ENCODE results near the gene RIOX2.

Gene RIOX2

DNA sequence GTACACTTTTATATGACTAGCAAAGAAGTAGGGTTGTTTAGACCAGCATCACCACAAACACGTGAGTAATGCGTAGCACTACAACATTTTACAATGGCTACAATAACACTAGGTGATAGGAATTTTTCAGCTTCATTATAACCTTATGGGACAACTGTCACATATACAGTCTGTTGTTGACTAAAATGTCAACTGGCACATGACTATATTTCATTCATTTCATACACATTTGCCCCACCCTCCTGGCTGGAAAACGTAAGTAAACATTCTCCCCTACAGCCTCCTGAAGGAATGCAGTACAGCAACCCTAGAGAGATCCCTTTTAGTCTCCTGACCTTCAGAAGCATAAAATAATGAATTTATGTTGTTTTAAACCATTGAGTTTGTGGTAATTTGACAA, 16.2 kb downstream of the RIOX2 start:
- Histone ChIP-seq H3K36me3 (ENCODE audit: insufficient read depth, low read length) (peaks cover 30% of the 10 kb centered on the region; the same call in 1 of the 2 replicates), H2AFZ (ENCODE audit: low read length) (no peak overlapping the region), H3K9me3 (ENCODE audit: insufficient read depth, low read depth, low read length) (no peaks in the 10 kb centered on the region), H3K27me3 (ENCODE audit: insufficient read depth, low read length, poor library complexity, severe bottlenecking) (no peaks in the 10 kb centered on the region), H4K20me1 (ENCODE audit: insufficient read depth, low read length, poor library complexity, severe bottlenecking) (no peaks in the 10 kb centered on the region), H3F3A (ENCODE audit: low read depth) (no peaks in the 10 kb centered on the region), H3K9me2 (replicated peaks; ENCODE audit: low read depth, low read length) (no peaks in the 10 kb centered on the region), H3K4me3 (ENCODE audit: low read length, poor library complexity, severe bottlenecking) (no peak overlapping the region), H3K4me1 (ENCODE audit: insufficient read depth, low read length, poor library complexity, severe bottlenecking) (peaks cover 12% of the 10 kb centered on the region), H3K9ac (ENCODE audit: low read depth, low read length, poor library complexity, severe bottlenecking) (no peak overlapping the region), H3K79me2 (ENCODE audit: insufficient read depth, low read length) (no peaks in the 10 kb centered on the region), H3K4me2 (ENCODE audit: low read depth, low read length, poor library complexity, severe bottlenecking) (no peak overlapping the region)
- TF ChIP-seq EZH2phosphoT487 (IDR thresholded peaks at IDR 0.05; ENCODE audit: borderline replicate concordance) = no peak
- TF ChIP-seq, protein P1, sequence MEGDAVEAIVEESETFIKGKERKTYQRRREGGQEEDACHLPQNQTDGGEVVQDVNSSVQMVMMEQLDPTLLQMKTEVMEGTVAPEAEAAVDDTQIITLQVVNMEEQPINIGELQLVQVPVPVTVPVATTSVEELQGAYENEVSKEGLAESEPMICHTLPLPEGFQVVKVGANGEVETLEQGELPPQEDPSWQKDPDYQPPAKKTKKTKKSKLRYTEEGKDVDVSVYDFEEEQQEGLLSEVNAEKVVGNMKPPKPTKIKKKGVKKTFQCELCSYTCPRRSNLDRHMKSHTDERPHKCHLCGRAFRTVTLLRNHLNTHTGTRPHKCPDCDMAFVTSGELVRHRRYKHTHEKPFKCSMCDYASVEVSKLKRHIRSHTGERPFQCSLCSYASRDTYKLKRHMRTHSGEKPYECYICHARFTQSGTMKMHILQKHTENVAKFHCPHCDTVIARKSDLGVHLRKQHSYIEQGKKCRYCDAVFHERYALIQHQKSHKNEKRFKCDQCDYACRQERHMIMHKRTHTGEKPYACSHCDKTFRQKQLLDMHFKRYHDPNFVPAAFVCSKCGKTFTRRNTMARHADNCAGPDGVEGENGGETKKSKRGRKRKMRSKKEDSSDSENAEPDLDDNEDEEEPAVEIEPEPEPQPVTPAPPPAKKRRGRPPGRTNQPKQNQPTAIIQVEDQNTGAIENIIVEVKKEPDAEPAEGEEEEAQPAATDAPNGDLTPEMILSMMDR (conservative IDR thresholded peaks at IDR 0.05; ENCODE audit: low read length) = no peak

DNA sequence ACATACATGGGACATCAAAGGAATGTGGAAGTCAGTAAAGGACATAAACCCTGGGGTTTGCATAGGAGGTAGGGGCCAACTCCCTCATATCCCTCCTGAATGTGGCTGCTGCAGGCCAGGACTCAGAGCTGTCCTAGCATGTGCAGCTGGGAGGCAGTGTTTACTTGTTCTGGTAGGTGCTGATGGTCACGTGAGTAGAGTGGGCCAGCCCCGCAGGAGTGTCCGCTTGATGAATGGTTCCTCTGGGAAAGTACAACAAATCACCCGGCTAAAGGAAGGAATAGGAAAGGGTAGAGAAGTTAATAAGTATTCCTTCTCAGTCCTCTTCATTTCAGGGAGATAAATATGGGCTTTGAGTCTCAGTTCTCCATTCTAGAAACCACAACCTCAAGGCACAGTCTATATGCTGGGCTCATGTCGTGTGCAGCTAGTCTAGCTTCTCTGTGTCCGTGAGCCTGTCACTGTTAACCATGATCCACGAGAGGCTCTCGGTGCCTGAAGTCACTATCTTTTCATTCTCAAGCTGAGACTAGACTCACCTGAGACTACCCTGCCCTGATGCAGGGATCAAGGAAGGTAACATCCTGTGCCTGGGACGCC, 17.9 kb downstream of the RIOX2 start:
- Histone ChIP-seq H3K4me2 (ENCODE audit: low read depth, low read length, poor library complexity, severe bottlenecking) (no peak overlapping the region), H3K36me3 (ENCODE audit: insufficient read depth, low read length) (peaks cover 44% of the 10 kb centered on the region; the same call in 1 of the 2 replicates)

DNA sequence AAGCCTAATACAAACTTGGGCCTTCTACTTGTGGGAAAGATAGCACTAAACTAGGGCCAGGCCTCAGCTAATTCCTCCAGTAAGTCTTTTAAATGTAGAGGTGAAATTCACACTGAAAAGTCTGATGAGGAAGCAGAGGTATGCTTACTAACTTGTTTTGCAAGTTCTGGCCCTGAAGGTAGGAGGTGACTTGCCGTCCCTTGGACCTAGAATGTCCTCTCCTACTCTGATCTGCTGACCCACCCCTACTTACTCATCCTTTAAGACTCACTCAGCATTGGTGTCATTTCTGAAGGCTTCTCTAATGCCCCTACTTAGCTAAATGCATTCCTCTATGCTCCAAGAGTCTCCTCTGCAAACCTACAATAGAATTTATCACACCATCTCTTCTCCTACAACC, 19.4 kb downstream of the RIOX2 start:
- TF ChIP-seq EZH2phosphoT487 (IDR thresholded peaks at IDR 0.05; ENCODE audit: borderline replicate concordance) = no peak
- TF ChIP-seq, protein P1 (conservative IDR thresholded peaks at IDR 0.05; ENCODE audit: low read length) = no peak
- H3K4me3 ChIP-seq (ENCODE audit: low read length, poor library complexity, severe bottlenecking) = no peak overlapping the region
- H3F3A ChIP-seq (ENCODE audit: low read depth) = no peaks in the 10 kb centered on the region
- H3K4me2 ChIP-seq (ENCODE audit: low read depth, low read length, poor library complexity, severe bottlenecking) = no peak overlapping the region
- no peaks in the 10 kb centered on the region for H4K20me1 ChIP-seq (ENCODE audit: insufficient read depth, low read length, poor library complexity, severe bottlenecking)
- no peak overlapping the region for H3K9ac ChIP-seq (ENCODE audit: low read depth, low read length, poor library complexity, severe bottlenecking)
- H3K9me2 ChIP-seq (replicated peaks; ENCODE audit: low read depth, low read length) = no peaks in the 10 kb centered on the region
- no peaks in the 10 kb centered on the region for H3K9me3 ChIP-seq (ENCODE audit: insufficient read depth, low read depth, low read length)
- no peaks in the 10 kb centered on the region for H3K4me1 ChIP-seq (ENCODE audit: insufficient read depth, low read length, poor library complexity, severe bottlenecking)
- H2AFZ ChIP-seq (ENCODE audit: low read length) = no peak overlapping the region
- no peaks in the 10 kb centered on the region for H3K79me2 ChIP-seq (ENCODE audit: insufficient read depth, low read length)
- H3K36me3 ChIP-seq (ENCODE audit: insufficient read depth, low read length) = peaks cover 53% of the 10 kb centered on the region; the same call in 1 of the 2 replicates
- H3K27me3 ChIP-seq (ENCODE audit: insufficient read depth, low read length, poor library complexity, severe bottlenecking) = no peaks in the 10 kb centered on the region

More for the DNA sequence above, 17.9 kb downstream of the RIOX2 start:
- Histone ChIP-seq H3K4me1 (ENCODE audit: insufficient read depth, low read length, poor library complexity, severe bottlenecking) (peaks cover 9% of the 10 kb centered on the region), H4K20me1 (ENCODE audit: insufficient read depth, low read length, poor library complexity, severe bottlenecking) (no peaks in the 10 kb centered on the region), H3K27me3 (ENCODE audit: insufficient read depth, low read length, poor library complexity, severe bottlenecking) (no peaks in the 10 kb centered on the region), H3K79me2 (ENCODE audit: insufficient read depth, low read length) (no peaks in the 10 kb centered on the region), H3K9me3 (ENCODE audit: insufficient read depth, low read depth, low read length) (no peaks in the 10 kb centered on the region), H3K9ac (ENCODE audit: low read depth, low read length, poor library complexity, severe bottlenecking) (no peak overlapping the region), H3K9me2 (replicated peaks; ENCODE audit: low read depth, low read length) (no peaks in the 10 kb centered on the region), H3K4me3 (ENCODE audit: low read length, poor library complexity, severe bottlenecking) (no peak overlapping the region), H2AFZ (ENCODE audit: low read length) (no peak overlapping the region), H3F3A (ENCODE audit: low read depth) (no peaks in the 10 kb centered on the region)
- TF ChIP-seq, protein P1 (conservative IDR thresholded peaks at IDR 0.05; ENCODE audit: low read length) = no peak
- no peak for TF ChIP-seq EZH2phosphoT487 (IDR thresholded peaks at IDR 0.05; ENCODE audit: borderline replicate concordance)

All from Loucy (cell line).